GM12874 (cell line): Measurements from ENCODE around the gene TBL1Y.

ENCODE experiments used
- TF ChIP-seq, protein P1 (sequence below): IDR thresholded peaks from 2 replicates; pipeline ENCODE4 v1.5.1; 2011; ENCODE audit warnings: low read depth, mild to moderate bottlenecking, control low read depth, low read length, moderate library complexity; ENCODE audit not compliant: insufficient read depth

The TBL1Y gene

DNA sequence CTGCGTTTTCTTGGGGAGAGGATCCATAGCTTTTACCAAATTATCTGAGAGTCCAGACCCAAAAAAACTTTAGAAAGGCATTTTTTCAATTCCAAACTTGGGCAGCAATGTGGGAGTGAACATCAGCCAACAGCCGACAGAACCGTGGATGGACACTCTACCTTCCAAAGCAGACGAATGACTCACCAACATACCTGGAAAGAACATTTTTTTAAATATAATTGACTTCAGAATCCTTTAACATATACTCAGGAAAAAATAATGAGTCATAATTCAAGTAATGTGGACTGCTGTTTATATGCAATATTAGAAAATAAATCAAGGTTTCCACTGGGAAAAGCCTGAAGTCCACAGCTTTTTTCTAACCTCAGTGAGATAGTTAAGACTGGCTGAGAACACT, 211.7 kb downstream of the TBL1Y start:
- TF ChIP-seq, protein P1, sequence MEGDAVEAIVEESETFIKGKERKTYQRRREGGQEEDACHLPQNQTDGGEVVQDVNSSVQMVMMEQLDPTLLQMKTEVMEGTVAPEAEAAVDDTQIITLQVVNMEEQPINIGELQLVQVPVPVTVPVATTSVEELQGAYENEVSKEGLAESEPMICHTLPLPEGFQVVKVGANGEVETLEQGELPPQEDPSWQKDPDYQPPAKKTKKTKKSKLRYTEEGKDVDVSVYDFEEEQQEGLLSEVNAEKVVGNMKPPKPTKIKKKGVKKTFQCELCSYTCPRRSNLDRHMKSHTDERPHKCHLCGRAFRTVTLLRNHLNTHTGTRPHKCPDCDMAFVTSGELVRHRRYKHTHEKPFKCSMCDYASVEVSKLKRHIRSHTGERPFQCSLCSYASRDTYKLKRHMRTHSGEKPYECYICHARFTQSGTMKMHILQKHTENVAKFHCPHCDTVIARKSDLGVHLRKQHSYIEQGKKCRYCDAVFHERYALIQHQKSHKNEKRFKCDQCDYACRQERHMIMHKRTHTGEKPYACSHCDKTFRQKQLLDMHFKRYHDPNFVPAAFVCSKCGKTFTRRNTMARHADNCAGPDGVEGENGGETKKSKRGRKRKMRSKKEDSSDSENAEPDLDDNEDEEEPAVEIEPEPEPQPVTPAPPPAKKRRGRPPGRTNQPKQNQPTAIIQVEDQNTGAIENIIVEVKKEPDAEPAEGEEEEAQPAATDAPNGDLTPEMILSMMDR: no peak

DNA sequence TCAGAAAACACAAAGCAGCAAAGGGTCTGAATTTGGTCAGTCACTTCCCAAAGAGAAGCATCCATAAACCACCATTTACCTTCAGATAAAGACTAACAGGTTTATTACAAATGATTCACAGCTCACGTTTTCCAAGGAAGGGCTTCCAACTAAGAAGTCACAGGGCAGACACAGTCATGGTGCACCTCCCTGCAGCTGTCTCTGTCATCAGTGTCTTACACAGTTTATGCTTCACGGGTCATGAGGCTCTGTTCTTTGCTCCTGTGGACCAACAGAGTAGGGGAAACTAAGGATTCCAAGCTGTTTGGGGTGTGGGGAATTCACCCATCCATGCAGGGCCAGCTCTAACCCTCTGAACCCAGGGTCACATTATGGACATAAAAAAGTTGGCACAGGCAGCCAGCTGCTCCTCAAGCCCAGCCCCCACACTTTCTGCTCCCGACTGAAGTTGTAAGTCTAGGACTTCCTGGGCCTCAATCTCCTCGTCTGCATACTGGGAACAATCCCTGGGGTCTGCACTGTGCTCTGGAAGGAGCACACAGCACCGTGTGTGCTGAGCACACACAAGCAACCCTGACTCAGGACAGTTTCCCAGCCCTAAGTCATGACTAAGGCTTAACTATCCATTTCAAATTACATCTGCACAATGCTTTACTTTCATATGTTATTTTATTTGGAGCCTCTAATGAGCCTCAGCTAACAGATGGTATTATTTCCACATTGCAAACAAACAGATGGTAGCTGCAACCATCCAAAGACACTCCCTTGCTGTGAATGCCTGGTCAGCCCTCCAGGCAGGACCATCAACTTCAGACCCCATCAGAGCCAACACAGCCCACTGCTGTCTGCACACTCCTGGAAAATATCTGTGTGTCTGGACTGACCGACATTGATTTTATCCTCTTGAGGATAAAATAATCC, 214.9 kb downstream of the TBL1Y start:
- TF ChIP-seq, protein P1: no peak

DNA sequence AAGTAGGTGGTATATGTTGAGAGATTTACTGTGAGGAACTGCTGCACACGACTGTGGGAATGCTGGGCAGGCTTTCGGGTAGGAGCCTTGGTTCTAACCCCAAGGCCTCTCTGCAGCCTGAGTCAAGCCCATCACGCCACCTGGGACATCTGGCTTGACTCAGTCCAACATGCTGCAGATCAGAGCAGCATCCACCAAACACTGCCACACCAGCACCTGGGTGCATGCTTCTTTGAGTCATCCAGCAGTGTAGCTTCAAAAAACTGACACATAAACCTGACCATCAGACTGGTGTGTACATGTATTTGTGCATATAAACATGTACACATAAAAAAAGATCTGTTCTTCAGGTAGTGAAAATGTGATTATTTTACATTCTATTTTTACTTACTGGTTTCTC, 217.7 kb downstream of the TBL1Y start:
- TF ChIP-seq, protein P1: no peak
